ENCODE results near the gene PPP3R2.
"Not testable (repeated sequence)": the region's sequence is repeated elsewhere in the genome, so short reads cannot be mapped to it uniquely, and the experiment has no call there.

The PPP3R2 gene

DNA sequence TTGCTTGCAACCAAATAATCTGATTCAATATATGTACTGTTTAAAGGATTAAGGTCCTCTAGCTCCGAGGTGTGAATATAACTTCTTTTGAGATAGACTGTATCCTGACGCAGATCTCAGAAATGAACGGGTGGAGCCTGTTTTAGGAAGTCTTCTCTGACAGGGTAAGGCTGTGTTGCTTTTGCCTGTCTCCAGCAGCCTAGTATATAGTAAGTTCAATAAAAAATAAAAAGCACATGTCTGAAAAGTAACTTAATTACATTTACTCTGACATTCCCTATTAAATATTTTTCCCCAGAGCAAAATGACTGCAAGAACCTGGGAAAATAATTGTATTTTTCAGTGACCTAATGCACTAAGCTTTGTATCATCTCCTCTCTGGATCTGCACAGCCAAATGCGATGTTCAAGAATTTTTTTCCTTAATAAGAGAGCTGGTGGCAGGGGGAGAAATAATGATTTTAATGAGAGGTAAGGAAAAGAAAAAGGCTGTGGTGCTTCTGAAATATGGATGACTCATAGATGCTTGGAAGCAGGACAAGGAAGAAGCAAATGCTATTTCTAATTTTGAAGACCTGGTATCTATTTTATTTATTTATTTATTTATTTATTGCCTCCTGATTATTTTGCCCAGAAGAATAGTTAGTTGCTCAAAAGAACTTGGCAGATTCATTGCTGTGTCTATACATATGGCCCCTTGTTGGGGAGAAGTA is 7.3 kb downstream of the PPP3R2 start:
- FAIRE-seq, result no peak

DNA sequence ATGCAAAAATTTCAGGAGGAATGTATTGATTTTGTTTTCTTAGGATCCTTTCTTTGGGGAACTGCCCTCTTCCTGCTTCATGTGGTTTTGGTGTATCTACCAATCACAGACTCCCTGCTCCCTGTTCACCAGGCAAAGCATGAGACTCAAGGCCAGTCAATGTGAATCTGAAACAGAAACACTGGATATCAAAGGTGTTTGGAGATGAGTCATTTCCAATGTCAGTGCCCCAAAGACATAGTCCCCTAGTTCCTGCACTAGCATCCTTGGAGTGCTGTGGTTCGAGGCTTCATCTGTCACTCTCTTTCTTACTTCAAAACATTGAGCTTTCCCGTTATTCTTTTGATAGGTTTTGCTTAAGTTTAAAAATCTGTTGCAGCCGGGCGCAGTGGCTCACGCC is 8.1 kb downstream of the PPP3R2 start:
- FAIRE-seq, result no peak

GRCh38 chr9:101585740-101586139 is 9.0 kb downstream of the PPP3R2 start:
- no peak for FAIRE-seq

- no peak for FAIRE-seq
Observed at GRCh38 chr9:101582553-101582952, 12.2 kb downstream of the PPP3R2 start.

DNA sequence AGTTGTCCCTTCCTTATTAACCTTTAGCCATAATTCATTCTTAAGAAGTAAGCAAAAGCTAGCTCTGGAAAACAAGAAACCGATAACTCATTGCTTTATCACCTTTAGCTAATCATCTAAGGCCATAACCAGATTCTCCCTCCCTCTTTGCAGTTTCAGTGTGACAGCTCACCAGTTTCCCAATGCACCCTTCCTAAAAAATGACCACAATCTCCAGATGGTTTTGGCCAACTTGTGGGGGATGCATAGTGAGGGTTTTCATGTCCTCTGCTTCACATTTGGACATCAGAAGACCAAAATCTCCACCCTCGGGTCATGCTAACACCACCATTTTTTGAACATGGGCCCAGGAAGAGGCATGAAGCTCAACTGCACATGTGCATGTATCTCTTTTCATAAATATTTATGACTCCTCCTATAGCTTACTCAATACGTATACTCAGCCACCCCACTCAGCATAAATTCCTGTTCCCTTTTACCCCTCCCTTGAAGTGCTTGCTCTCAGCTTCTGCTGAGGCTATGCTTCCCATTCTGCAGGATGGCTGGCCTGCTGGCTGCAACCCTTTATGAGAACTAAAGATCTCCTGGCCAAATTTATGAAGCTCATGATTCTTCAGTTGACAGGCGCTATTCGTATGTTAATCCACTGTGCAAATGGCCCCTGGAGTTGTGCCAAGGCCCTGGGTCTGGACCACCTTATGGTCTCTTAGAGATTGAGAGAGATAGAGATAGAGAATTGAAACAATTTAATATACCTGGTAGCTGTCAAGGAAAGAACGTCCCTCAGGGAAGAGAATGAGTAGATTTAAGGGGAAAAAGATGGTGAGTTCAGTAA is 14.8 kb downstream of the PPP3R2 start:
- no peak for FAIRE-seq

DNA sequence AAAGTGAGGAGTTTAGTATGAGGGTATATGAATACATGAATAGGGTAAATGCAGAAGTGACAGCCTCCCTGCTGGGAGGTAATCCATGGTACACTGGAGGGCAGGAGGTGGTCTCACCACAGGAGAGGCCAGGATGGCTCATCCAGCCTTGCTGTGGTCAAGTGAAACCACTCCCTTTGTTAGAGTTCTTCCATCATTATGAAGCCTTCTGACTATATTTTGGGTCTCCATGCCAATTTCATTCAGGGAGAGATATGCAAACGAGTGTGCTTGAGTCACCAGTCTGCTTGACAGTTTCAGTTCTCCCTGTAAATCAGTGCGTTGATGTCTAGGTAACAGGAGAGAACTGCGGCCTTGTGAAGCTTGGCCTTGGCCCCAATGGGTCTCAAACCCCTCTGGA is 16.4 kb downstream of the PPP3R2 start:
- FAIRE-seq, result no peak

DNA sequence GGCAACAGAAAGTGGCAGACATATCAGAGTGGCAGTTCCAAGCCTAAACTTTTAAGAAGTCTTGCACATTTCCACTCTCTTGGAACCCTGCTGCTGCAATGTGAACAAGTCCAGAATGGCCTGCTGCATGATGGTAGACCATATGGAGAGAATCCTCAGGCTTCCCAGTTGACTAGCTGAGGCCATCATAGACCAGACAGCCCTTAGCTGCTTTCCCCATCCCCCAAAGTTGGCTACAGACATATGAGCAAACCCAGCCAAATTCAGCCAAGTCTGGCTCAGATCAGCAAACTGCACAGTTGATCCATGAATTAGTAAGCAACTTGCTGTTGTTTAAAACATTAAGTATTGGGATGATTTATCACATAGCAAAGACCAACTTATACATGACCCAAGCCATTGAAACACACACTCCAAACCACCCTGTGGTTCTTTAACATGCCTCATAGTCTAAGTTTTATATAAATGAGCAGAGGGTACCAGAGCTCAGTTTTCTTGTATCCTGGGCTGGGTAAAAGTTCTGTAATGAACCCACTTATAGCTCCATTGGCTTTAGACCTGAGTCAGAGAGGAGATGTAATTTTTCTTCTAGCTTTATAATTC is 19.9 kb downstream of the PPP3R2 start:
- FAIRE-seq, result no peak

DNA sequence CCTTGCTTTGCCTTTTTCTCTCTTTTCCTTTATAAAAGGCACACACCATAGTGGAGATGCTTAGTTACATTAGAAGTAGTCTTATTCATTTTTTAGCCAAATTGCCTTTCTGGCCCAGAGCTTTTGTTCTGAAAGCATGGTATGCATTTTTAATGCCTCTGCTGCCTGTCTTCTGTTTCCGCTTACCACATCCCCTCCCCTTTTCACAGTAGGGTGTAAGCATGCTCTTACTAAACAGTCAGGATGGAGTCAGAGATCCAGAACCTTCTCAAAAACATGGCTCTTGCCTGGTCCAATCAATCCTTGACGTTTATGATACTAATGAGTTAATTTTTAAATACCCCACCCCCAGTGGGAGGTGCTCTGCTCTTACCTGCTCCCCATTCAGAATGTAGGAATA is 22.5 kb downstream of the PPP3R2 start:
- FAIRE-seq, result no peak

GRCh38 chr9:101571114-101571513 is 23.7 kb downstream of the PPP3R2 start:
- no peak for FAIRE-seq

DNA sequence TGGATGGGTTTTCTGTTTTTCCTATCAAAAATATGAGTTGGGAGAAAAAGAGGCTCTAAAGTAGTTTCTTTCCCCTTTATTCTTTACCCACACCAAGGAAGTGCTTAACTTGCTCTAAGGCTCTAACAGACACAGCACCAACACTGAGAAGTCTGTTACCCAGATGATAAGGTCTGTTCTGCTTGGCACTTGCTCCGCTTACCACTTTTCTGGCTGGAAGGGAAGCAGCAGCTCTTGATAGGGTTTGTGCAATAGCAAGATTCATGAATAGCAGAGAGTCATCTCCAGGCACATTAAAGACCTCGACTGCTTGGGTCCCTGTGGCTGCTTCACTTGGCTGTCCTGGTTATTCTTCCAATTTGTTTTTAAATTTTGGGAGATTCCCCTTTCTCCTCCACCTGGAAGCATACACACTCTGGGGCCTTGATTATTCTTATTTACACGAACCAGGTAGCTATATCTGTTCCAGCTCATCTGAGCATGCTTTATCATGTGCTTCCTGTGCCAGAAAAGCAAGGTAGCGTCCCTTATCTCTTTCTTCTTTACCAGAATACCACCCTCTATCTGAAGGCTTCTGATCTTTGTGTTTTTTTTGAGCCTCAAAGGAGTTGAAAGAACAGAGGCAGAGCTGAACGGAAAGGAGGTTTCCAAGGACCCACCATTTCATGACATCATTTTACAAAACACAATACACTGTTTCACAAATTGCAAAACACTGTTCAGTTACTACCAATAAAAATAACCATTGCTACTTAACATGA is 24.8 kb downstream of the PPP3R2 start:
- FAIRE-seq, result no peak

DNA sequence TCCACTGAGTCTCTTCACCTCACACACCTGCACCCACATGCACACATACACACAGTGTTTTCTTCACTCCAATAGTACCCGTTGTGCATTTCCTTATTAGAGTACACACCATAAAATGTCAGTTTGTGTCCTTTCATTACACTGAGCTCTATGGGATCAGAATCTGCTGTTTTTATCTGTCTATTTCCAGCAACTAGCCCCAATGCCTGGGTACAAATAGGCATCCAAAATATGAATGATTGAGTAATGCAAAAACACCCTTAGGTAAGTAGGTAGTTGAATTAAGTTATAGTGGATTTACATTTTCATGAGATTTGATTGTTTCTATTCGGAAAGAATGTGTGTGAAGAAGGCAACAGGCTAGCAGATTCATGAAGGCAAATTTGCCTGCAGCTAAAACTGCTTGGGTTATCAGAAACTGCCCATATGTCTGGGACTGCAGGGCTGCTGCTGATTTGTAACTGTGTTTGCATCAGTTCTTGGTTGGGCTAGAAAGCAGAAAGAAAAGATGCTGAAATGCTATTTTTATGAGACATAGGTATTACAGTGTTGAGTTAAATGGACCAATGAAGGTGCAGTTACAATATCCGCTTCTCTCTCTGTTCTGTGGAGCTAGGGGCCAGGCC is 26.9 kb downstream of the PPP3R2 start:
- no peak for FAIRE-seq

GRCh38 chr9:101566904-101567724 is 27.7 kb downstream of the PPP3R2 start:
- no peak for FAIRE-seq

DNA sequence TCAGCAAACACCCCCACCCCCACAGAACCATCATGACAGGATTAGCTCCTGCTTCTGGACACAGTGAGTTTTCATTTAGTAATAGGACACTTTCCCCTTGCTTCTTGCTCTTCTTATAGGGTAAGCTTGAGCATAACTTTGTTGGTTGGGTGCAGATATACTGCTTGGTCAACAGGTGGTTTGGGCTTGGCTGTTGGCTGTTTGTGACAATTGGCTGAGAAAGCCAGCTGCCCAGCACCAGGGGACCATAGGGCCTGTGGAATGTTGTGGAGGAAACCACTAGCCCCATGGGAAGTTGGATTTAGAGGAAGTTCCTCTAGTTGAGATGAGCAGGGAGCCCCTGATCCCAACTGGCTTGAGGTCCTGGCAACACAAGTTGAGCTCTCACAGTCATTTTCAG is 30.5 kb downstream of the PPP3R2 start:
- FAIRE-seq, result no peak

- no peak for FAIRE-seq
Observed at GRCh38 chr9:101562966-101563365, 31.8 kb downstream of the PPP3R2 start.

DNA sequence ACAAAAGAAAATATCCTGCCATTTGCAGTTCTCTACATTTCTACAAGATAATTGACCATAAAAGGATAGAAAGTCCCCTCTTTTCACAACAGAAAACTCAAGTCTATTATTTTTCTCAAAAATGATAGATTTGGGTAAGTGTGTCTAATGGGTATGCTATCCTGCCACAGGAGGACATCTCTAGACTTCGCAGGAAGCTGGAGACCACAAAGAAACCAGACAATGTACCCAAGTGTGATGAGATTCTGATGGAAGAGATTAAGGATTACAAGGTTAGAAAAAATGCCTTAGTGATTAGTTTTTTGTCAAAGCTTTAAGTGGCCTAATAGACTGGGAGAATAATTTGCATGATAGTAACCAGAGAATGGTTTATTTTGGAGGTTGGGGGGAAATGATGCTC is 33.0 kb downstream of the PPP3R2 start:
- no peak for FAIRE-seq

DNA sequence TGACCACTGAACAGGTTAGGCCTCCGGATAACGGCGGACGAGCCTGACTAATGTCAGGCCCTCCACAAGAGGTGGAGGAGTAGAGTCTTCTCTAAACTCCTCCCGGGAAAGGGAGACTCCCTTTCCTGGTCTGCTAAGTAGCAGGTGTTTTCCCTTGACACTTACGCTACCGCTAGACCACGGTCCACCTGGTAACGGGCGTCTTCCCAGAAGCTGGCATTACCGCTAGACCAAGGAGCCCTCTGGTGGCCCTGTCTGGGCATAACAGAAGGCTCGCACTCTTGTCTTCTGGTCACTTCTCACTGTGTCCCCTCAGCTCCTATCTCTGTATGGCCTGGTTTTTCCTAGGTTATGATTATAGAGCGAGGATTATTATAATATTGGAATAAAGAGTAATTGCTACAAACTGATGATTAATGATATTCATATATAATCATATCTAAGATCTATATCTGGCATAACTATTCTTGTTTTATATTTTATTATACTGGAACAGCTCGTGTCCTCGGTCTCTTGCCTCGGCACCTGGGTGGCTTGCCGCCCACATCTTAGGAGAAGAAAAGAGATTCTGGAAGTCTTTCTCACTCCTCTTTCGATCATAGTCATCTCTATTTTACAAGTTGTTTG is 45.2 kb downstream of the PPP3R2 start:
- FAIRE-seq, result not testable (repeated sequence)

- FAIRE-seq, result no peak
Observed at GRCh38 chr9:101543098-101543735, 51.6 kb downstream of the PPP3R2 start.
